D721Med (cell line): ENCODE measurements around the gene POMC.

Experiments used
- DNase-seq: peaks from one replicate; pipeline ENCODE4 v3.0.0; 2011; ENCODE audit warnings: low spot score; ENCODE audit not compliant: insufficient read length
- FAIRE-seq: peaks from 2 replicates; lab custom pipeline; 2011; peaks lifted over from hg19 to GRCh38; lab: Jason Lieb, UNC
- TF ChIP-seq, protein P1 (sequence below): IDR thresholded peaks from 2 replicates; pipeline ENCODE4 v1.5.1; 2012; ENCODE audit warnings: mild to moderate bottlenecking, control low read depth; ENCODE audit not compliant: insufficient read depth; ENCODE audit errors: missing control alignments

The POMC gene

DNA sequence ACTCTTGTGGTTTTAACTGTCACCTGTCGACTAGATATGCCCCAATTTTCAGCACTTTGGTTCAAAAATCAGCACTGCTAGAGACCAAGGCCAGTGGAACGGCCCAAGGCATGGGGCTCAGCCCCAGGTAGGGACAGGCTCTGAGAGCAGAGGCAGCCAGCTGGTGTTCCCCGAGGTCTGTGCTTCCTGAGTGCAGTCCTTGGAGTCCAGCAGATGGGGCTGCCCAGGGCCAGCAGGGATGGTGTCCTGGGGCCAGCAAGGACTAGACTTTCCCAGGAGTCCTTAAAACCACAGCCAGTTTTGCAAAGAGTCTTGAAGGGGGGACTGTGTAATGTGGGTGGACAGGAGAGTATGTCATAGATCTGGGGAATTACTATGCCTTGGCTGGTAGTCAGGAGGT, 56.3 kb downstream of the POMC start:
- no peak for FAIRE-seq
- DNase-seq: no peak
- TF ChIP-seq, protein P1, sequence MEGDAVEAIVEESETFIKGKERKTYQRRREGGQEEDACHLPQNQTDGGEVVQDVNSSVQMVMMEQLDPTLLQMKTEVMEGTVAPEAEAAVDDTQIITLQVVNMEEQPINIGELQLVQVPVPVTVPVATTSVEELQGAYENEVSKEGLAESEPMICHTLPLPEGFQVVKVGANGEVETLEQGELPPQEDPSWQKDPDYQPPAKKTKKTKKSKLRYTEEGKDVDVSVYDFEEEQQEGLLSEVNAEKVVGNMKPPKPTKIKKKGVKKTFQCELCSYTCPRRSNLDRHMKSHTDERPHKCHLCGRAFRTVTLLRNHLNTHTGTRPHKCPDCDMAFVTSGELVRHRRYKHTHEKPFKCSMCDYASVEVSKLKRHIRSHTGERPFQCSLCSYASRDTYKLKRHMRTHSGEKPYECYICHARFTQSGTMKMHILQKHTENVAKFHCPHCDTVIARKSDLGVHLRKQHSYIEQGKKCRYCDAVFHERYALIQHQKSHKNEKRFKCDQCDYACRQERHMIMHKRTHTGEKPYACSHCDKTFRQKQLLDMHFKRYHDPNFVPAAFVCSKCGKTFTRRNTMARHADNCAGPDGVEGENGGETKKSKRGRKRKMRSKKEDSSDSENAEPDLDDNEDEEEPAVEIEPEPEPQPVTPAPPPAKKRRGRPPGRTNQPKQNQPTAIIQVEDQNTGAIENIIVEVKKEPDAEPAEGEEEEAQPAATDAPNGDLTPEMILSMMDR: no peak
